EH (cell line): Measurements from ENCODE around the gene CHST8.
"Not testable (repeated sequence)": the region's sequence is repeated elsewhere in the genome, so short reads cannot be mapped to it uniquely, and the experiment has no call there.

ENCODE experiments used
- DNase-seq: peaks from one replicate; pipeline ENCODE4 v3.0.0-alpha.2; 2015; ENCODE audit warnings: low read depth

Gene CHST8

DNA sequence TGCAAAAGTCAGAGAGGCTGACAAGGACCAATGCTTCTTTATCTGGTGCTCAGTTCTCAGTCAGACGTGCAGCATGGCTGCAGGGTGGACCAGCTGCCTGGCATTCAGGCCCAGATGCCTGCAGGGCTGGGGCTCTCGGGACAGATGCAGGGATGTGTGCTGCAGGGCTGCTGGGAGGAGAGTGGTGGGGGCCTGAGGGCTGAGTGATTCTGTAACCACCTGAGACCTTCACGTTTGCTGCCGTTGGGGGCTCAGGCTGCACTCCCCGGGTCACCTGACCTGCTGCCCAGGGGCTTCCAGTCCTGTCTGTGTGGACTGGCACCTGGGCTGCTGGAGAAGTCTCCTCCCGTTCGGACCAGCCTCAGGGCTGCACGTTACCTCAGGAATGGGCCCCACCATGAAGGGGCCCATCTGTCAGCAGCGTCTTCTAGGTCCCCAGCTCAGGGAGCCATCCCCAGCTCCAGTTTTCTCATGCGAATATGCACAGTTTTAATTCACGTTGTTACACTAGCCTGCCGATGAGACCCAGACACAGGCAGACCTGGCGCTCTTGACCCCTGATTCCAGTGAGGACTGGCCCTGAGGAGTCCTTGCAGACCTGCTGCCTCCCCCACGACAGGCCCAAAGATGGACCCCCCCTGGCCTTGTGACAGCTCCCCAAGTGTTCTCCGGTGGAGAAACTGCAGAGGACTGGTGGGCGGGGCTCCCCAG is 191.8 kb downstream of the CHST8 start:
- DNase-seq = no peak

GRCh38 chr19:33814181-33815165 is 192.7 kb downstream of the CHST8 start:
- no peak for DNase-seq

DNA sequence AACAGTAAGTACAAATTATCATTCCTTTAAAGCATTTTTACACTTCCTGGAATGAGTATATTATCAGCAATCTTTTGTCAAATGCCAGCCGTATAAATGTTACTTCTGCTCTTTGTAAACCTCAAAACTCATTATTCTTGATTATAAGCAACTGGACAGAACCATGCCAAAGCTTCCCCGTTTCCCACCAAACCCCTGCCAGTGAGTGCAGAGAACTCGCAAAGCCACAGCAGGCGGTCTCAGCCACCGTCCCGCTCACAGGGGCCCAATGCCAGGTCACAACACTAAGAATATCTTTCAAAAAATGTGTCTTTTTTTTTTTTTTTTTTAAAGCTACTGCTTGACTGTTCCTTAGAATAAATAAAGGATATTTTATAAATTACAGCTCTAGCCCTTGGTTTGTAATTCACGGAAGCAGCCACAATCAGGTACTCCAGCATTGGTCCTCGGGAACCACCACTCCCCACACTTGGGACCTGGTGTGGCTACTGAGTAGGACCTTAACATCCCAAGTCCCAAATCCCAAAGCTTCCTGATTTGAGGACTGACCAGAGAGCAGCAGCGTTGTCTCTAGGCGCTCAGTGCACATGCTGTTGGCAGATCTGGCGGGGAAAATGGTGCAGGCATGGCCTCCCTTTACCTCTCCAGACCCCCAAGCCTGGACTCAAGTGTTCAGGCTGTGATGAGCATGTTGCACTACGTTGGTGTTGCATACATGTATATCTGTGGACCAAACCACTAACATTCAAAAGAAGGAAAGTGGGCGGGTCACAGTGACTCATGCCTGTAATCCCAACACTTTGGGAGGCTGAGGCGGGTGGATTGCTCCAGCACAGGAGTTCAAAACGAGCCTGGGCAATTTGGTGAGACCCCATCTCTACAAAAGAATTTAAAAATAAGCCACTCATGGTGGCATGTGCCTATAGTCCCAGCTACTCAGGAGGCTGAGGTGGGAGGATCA is 193.9 kb downstream of the CHST8 start:
- peak; percentile 56 for DNase-seq

GRCh38 chr19:33818411-33818810 is 196.7 kb downstream of the CHST8 start:
- DNase-seq = no peak

DNA sequence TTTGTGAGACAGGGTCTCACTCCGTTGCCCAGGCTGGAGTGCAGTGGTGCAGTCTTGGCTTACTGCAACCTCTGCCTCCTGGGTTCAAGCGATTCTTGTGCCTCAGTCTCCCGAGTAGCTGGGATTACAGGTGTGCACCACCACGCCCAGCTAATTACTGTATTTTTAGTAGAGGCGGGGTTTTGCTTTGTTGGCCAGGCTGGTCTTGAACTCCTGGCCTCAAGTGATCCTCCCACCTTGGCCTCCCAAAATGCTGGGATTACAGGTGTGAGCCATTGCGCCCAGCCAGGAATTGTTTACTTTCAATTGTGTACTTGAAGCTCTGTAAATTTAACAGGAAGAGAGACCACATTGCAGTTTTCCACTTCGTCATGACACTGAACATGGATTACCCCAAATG is 197.3 kb downstream of the CHST8 start:
- DNase-seq = not testable (repeated sequence)

GRCh38 chr19:33819506-33819879 is 197.7 kb downstream of the CHST8 start:
- DNase-seq = no peak

DNA sequence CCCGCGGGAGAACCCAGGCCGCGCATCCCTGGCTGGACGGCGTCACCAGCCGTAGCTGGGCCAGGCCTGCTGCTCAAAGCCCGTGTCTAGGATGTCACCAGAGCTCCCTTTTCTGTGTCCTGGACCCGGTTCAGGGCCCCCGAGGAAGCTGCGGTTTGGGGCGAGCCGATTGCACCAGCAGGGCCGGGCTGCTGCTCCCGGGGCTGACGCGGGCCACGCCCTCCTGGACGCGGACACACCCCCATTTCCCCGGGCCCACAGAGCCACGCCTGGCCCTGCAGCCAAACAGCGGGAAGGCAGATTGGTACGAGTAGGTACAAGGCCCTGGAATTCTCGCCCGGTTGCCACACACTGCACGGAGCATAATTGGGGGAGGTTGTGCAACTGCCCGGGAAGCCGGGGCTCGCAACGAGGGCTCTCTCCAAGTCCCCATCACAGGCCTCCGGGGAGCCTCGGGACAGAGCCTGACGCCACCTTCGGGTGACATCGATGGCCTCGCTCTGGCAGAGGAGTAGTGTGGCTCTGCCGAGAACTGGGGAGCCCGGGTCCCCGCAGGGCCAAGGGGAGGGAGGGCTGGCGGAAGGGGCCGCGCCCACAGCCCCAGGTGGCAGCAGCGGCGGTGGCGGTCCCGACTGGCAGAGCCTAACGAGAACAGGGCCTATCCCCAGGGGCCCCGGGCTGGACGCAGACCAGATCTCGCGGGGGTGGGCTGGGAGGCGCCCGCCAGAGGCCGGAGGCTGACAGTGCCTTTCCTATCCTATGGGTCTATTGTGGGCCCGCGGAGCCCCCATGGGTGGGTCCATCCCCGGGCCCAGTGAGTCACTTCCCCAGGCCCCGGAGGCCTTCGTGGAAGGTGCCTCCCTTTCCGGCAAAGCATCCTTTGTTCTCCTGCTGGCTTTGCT is 198.4 kb downstream of the CHST8 start:
- DNase-seq = peak; percentile 82

DNA sequence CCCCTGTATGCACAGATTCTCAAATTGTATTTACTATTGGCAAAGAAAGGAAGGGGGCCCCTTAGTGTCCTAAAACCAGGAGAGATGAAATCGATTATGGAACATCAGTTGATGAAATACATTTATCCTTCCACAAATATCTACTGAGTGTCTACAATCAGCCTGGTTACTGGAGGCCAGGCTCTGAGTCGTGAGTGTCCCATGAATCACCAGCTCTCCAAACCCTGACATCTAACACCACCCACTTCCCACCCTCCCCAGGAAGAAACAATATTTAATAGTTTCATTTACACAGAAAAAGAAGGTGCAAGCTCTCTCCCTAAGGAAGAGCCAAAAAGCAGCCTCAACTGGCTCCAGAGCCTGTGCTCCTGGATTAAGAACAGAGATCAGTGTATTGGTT is 200.1 kb downstream of the CHST8 start:
- peak; percentile 18 for DNase-seq
